ENCODE results near the gene DTX3. TPM values are rescaled to one million over a fixed set of nuclear protein-coding genes. Genes with fewer than 3 reads are reported as not detected.

Gene DTX3
- total RNA-seq, 1 experiment from 2014 or later: 57.0 TPM

DNA sequence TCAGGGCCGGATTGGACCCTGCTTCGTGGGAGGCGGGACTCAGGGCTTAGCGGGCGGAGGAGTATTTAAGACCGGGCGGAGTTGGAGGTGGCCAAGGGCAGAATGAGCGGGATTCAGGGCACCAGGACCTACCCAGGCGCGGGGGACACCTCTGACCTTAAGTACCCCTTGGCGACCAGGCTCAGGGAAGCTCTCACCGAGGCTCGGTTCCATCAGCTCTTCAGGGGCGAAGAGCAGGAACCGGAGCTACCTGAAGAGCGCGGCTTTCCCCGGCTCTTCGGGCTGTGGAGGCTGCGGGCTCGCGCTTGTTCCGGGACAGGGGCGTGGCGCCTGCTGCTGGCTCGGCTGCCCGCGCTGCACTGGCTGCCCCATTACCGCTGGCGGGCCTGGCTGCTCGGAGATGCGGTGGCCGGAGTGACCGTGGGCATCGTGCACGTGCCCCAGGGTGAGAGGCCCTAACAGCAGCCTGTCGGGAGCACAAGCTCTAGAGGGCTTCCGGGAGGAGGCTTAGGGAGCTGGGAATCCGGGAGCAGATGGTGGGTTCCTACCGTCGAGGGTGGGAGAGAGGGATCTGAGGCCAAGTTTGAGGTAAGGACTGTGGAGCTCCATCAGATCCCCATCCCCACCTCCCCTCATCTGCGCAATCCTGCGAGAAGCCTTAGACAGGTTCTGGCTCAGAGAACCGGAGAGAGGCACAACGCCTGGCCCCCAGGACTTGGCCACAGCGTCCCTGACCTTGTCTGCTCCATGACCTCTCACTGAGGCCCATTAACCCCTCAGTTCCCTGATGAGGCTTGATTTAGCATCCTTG is 15.0 kb downstream of the DTX3 start (continued):
- TF ChIP-seq, protein P1, sequence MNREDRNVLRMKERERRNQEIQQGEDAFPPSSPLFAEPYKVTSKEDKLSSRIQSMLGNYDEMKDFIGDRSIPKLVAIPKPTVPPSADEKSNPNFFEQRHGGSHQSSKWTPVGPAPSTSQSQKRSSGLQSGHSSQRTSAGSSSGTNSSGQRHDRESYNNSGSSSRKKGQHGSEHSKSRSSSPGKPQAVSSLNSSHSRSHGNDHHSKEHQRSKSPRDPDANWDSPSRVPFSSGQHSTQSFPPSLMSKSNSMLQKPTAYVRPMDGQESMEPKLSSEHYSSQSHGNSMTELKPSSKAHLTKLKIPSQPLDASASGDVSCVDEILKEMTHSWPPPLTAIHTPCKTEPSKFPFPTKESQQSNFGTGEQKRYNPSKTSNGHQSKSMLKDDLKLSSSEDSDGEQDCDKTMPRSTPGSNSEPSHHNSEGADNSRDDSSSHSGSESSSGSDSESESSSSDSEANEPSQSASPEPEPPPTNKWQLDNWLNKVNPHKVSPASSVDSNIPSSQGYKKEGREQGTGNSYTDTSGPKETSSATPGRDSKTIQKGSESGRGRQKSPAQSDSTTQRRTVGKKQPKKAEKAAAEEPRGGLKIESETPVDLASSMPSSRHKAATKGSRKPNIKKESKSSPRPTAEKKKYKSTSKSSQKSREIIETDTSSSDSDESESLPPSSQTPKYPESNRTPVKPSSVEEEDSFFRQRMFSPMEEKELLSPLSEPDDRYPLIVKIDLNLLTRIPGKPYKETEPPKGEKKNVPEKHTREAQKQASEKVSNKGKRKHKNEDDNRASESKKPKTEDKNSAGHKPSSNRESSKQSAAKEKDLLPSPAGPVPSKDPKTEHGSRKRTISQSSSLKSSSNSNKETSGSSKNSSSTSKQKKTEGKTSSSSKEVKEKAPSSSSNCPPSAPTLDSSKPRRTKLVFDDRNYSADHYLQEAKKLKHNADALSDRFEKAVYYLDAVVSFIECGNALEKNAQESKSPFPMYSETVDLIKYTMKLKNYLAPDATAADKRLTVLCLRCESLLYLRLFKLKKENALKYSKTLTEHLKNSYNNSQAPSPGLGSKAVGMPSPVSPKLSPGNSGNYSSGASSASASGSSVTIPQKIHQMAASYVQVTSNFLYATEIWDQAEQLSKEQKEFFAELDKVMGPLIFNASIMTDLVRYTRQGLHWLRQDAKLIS (CRISPR knock-in tag; IDR thresholded peaks at IDR 0.05; ENCODE audit: borderline replicate concordance): no peak
- TF ChIP-seq ZNF317 (CRISPR knock-in tag; IDR thresholded peaks at IDR 0.05; ENCODE audit: borderline replicate concordance, low read depth) (0 out of 2 replicates have a peak, but pooled peaks have one; percentile 14), ZNF219 (CRISPR knock-in tag; IDR thresholded peaks at IDR 0.05; ENCODE audit: borderline replicate concordance) (no peak), PRRX2 (CRISPR knock-in tag; IDR thresholded peaks at IDR 0.05) (no peak)
- TF ChIP-seq, protein P2, sequence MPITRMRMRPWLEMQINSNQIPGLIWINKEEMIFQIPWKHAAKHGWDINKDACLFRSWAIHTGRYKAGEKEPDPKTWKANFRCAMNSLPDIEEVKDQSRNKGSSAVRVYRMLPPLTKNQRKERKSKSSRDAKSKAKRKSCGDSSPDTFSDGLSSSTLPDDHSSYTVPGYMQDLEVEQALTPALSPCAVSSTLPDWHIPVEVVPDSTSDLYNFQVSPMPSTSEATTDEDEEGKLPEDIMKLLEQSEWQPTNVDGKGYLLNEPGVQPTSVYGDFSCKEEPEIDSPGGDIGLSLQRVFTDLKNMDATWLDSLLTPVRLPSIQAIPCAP (CRISPR knock-in tag; IDR thresholded peaks at IDR 0.05): no peak
- TF ChIP-seq, protein P3, sequence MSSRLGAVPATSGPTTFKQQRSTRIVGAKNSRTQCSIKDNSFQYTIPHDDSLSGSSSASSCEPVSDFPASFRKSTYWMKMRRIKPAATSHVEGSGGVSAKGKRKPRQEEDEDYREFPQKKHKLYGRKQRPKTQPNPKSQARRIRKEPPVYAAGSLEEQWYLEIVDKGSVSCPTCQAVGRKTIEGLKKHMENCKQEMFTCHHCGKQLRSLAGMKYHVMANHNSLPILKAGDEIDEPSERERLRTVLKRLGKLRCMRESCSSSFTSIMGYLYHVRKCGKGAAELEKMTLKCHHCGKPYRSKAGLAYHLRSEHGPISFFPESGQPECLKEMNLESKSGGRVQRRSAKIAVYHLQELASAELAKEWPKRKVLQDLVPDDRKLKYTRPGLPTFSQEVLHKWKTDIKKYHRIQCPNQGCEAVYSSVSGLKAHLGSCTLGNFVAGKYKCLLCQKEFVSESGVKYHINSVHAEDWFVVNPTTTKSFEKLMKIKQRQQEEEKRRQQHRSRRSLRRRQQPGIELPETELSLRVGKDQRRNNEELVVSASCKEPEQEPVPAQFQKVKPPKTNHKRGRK (CRISPR knock-in tag; IDR thresholded peaks at IDR 0.05; ENCODE audit: borderline replicate concordance): no peak

DNA sequence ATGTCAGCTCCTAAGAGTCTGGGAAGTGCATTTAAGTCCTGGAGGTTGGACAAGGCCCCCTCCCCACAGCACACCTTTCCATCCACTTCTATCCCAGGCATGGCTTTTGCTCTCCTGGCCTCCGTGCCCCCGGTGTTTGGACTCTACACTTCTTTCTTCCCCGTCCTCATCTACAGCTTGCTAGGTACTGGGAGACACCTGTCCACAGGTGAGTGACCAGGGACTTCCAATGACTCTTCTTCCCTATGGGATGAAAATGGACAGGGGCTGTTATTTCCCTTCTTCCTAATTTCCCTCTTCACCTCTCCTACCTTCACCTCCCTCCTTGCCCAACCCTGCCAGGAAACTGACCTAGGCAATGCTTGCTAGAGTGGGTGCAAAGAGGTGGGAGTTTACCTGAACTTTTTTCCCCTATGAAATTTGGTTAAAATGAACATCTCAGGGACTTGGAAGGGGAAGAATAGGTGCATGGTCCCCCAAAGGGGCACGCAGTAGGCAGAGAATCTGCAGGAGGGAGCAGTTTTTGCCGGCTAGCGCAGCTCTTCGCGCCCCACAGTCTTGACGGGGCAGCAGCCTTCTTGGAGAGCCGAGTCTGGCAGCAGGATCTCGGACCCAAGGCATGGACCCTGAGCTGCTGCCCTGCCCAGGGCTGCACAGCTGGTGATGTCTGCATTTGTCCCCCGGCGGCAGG is 15.8 kb downstream of the DTX3 start:
- peaks cover 100% of the 10 kb centered on the region for H3K27me3 Mint-ChIP-seq (ENCODE audit: low read depth)
- H3K4me3 Mint-ChIP-seq: peak overlapping the region; percentile 78
- no peak for DNase-seq (ENCODE audit: low spot score)
- TF ChIP-seq CREB1 (CRISPR knock-in tag; IDR thresholded peaks at IDR 0.05): no peak
- TF ChIP-seq NR2C2 (CRISPR knock-in tag; IDR thresholded peaks at IDR 0.05): no peak
- no peak for TF ChIP-seq FOXP1 (CRISPR knock-in tag; IDR thresholded peaks at IDR 0.05; ENCODE audit: borderline replicate concordance)
- TF ChIP-seq, protein P4, sequence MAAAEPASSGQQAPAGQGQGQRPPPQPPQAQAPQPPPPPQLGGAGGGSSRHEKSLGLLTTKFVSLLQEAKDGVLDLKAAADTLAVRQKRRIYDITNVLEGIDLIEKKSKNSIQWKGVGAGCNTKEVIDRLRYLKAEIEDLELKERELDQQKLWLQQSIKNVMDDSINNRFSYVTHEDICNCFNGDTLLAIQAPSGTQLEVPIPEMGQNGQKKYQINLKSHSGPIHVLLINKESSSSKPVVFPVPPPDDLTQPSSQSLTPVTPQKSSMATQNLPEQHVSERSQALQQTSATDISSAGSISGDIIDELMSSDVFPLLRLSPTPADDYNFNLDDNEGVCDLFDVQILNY (CRISPR knock-in tag; IDR thresholded peaks at IDR 0.05): no peak
- TF ChIP-seq PRRX2 (CRISPR knock-in tag; IDR thresholded peaks at IDR 0.05): no peak
- TF ChIP-seq, protein P5, sequence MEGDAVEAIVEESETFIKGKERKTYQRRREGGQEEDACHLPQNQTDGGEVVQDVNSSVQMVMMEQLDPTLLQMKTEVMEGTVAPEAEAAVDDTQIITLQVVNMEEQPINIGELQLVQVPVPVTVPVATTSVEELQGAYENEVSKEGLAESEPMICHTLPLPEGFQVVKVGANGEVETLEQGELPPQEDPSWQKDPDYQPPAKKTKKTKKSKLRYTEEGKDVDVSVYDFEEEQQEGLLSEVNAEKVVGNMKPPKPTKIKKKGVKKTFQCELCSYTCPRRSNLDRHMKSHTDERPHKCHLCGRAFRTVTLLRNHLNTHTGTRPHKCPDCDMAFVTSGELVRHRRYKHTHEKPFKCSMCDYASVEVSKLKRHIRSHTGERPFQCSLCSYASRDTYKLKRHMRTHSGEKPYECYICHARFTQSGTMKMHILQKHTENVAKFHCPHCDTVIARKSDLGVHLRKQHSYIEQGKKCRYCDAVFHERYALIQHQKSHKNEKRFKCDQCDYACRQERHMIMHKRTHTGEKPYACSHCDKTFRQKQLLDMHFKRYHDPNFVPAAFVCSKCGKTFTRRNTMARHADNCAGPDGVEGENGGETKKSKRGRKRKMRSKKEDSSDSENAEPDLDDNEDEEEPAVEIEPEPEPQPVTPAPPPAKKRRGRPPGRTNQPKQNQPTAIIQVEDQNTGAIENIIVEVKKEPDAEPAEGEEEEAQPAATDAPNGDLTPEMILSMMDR (IDR thresholded peaks at IDR 0.05): no peak
- no peak for TF ChIP-seq NR3C1 (CRISPR knock-in tag; conservative IDR thresholded peaks at IDR 0.05; ENCODE audit: low read depth)
- peaks cover 2% of the 10 kb centered on the region; the same call in 1 of the 2 replicates for H3K36me3 Mint-ChIP-seq
- ChIA-PET POLR2A (interaction anchor here (1.0 to 2.3 kb wide), 4 partner anchors 10 to 115 kb away, joined by 3 to 11 read pairs (median 4); partner anchors contain the start of genes ARHGEF25 and B4GALNT1), CTCF (interaction anchor here (0.7 to 3.6 kb wide), 13 partner anchors 8 to 136 kb away, joined by 5 to 74 read pairs (median 14); partner anchors contain the start of genes ARHGEF25, B4GALNT1 and PIP4K2C)
- peaks cover 24% of the 10 kb centered on the region for H3K4me1 Mint-ChIP-seq
- no peak for ATAC-seq
- H3K27ac Mint-ChIP-seq: no peak overlapping the region
- no peaks in the 10 kb centered on the region for H3K9me3 Mint-ChIP-seq
